Measurements from ENCODE around the gene SLC6A16.
"Not testable (repeated sequence)": the region's sequence is repeated elsewhere in the genome, so short reads cannot be mapped to it uniquely, and the experiment has no call there.

SLC6A16 gene

GRCh38 chr19:49344505-49345423 is 19.8 kb upstream of the SLC6A16 start:
- DNase-seq: no peak

- DNase-seq: no peak
These were observed 18.1 kb upstream of the SLC6A16 start for GRCh38 chr19:49343123-49343522.

- no peak for DNase-seq
These were observed 17.3 kb upstream of the SLC6A16 start for GRCh38 chr19:49342291-49342721.

GRCh38 chr19:49340865-49341718 is 16.1 kb upstream of the SLC6A16 start:
- no peak for DNase-seq

- no peak for DNase-seq
These were observed 15.3 kb upstream of the SLC6A16 start for GRCh38 chr19:49340069-49340864.

- no peak for DNase-seq
These were observed 14.5 kb upstream of the SLC6A16 start for GRCh38 chr19:49339301-49340068.

- DNase-seq: no peak
These were observed 13.8 kb upstream of the SLC6A16 start for GRCh38 chr19:49338691-49339300.

- no peak for DNase-seq
These were observed 13.2 kb upstream of the SLC6A16 start for GRCh38 chr19:49338023-49338677.

- DNase-seq: no peak
These were observed 12.5 kb upstream of the SLC6A16 start for GRCh38 chr19:49337267-49338022.

GRCh38 chr19:49336482-49337266 is 11.7 kb upstream of the SLC6A16 start:
- DNase-seq: no peak

GRCh38 chr19:49335784-49336481 is 10.9 kb upstream of the SLC6A16 start:
- no peak for DNase-seq

- DNase-seq: no peak
These were observed 10.2 kb upstream of the SLC6A16 start, which contains the start of gene CD37 for GRCh38 chr19:49335071-49335783. TSS of gene CD37 (plus strand) at chr19:49335406. CDS start at chr19:49335541, 135 bp downstream.

GRCh38 chr19:49333811-49334288 is 8.9 kb upstream of the SLC6A16 start:
- no peak for DNase-seq

- DNase-seq: no peak
These were observed 8.4 kb upstream of the SLC6A16 start for GRCh38 chr19:49333418-49333805.

GRCh38 chr19:49332691-49333417 is 7.9 kb upstream of the SLC6A16 start:
- DNase-seq: not testable (repeated sequence)

GRCh38 chr19:49331616-49332055 is 6.6 kb upstream of the SLC6A16 start:
- DNase-seq: peak; percentile 33 to 45

- DNase-seq: not testable (repeated sequence)
These were observed 6.2 kb upstream of the SLC6A16 start for GRCh38 chr19:49331187-49331586.

Data from NCI-H446 (cell line).